Activated CD4-positive, alpha-beta T cell treated with anti-CD3 and anti-CD28 coated beads for 36 hours (primary cell): ENCODE data around the gene UBE2V1. TPM values are rescaled to one million over a fixed set of nuclear protein-coding genes. Genes with fewer than 3 reads are reported as not detected.
"Not testable (repeated sequence)": the region's sequence is repeated elsewhere in the genome, so short reads cannot be mapped to it uniquely, and the experiment has no call there.

Experiments used
- ATAC-seq: fragments of 200-7000 bp; cut with Tn5 transposase; one replicate; pipeline ENCODE4 v1.10.0; 2021; ENCODE audit warnings: mild to moderate bottlenecking, moderate library complexity
- CTCF ChIA-PET: fragments of 350-600 bp; sonication (Branson Sonifier 250); formaldehyde crosslinking; loops from one replicate; lab custom pipeline; 2021; ENCODE audit warnings: antibody characterized with exemption; lab: Charles Lee
- POLR2A ChIA-PET: fragments of 350-600 bp; sonication (Branson Sonifier 250); formaldehyde crosslinking; loops from one replicate; lab custom pipeline; 2021; ENCODE audit warnings: antibody characterized with exemption, inconsistent platforms; lab: Charles Lee
- DNase-seq: peaks from one replicate; pipeline ENCODE4 v3.0.0-alpha.2; 2020
- H3K27ac Mint-ChIP-seq: one replicate; pipeline ENCODE4 v1.8.0; 2021; ENCODE audit warnings: mixed read lengths
- H3K27me3 Mint-ChIP-seq: one replicate; pipeline ENCODE4 v1.8.0; 2021; ENCODE audit warnings: mixed read lengths
- H3K36me3 Mint-ChIP-seq: one replicate; pipeline ENCODE4 v1.8.0; 2021; ENCODE audit warnings: low read depth, mixed read lengths
- H3K4me1 Mint-ChIP-seq: one replicate; pipeline ENCODE4 v1.8.0; 2021; ENCODE audit warnings: mixed read lengths
- H3K4me3 Mint-ChIP-seq: one replicate; pipeline ENCODE4 v1.8.0; 2021; ENCODE audit warnings: mild to moderate bottlenecking, moderate library complexity, mixed read lengths
- H3K9me3 Mint-ChIP-seq: one replicate; pipeline ENCODE4 v1.8.0; 2021; ENCODE audit warnings: low read depth, mixed read lengths
- intact Hi-C, 2 experiments: fragments of 100-400 bp; cut with DNase I in 1 of 2; cut with micrococcal nuclease in 1 of 2; formaldehyde crosslinking; loops; one replicate each; pipeline versions ENCODE4 v1.14.2 to v1.15.1; 2022 to 2024; cut with DNase I, micrococcal nuclease
- total RNA-seq, 2 experiments: library from RNA; stranded (reverse); gene quantifications; one replicate each; pipeline ENCODE4 v1.2.3, GENCODE V29; 2021

The UBE2V1 gene
- total RNA-seq, 2 experiments from 2014 or later, result 177 to 265 TPM

DNA sequence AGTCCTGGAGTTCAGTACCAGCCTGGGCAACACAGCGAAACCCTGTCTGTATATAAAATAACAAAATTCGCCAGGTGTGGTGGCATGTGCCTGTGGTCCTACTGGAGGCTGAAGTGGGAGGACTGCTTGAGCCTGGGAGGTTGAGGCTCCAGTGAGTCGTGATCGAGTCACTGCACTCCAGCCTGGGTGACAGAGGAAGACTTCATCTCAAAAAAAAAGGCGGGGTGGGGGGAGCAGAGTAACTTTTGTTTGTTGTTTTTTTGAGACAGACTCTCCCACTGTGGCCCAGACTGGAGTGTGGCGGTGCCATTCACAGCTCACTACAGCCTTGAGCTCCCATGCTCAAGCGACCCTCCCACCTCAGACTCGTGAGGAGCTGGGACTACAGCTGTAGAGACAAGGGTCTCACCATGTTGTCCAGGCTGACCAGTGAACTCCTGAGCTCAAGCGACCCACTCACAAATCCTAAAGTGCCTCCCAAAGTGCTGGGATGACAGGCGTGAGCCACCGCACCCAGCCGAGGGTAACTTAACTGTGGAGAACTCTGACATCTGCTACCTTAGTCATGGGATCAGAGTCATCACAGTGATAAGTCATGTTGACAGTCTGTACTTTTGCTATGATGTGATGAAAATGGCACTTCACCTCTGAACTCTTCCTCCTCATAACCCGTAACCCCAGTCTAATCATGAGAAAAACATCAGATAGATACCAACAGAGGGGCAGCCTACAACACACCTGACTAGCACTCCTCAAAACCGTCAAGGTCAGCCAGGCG is 24.1 kb upstream of the UBE2V1 start:
- Mint-ChIP-seq H3K27ac (peak overlapping the region; percentile 75), H3K36me3 (peaks cover 24% of the 10 kb centered on the region), H3K27me3 (no peaks in the 10 kb centered on the region), H3K4me3 (no peak overlapping the region), H3K4me1 (peaks cover 15% of the 10 kb centered on the region), H3K9me3 (no peaks in the 10 kb centered on the region)
- DNase-seq (peak; percentile 57), ATAC-seq (peak; percentile 85)
- intact Hi-C loops, result no loop called here
- ChIA-PET POLR2A (no interaction called here), CTCF (interaction anchor here (0.5 to 1.0 kb wide), 2 partner anchors 10 to 67 kb away, joined by 3 to 4 read pairs; no protein-coding TSS in a partner anchor)

DNA sequence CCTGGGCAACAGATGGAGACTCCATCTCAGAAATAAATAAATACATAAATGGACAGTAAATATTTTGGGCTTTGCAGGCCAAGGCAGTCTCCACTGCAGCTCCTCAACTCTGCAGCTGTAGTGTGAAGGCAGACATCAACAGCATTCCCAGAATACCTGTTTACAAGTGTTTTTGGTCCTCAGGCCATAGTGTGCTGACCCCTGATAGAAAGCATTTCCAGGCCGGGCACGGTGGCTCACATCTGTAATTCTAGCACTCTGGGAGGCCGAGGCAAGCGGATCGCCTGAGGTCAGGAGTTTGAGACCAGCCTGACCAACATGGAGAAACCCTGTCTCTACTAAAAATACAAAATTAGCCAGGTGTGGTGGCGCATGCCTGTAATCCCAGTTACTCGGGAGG is 22.2 kb upstream of the UBE2V1 start:
- Mint-ChIP-seq H3K36me3 (peaks cover 18% of the 10 kb centered on the region), H3K4me1 (peaks cover 13% of the 10 kb centered on the region)
- CTCF ChIA-PET, result interaction anchor here (2.2 kb wide), 1 partner anchor 13 kb away, joined by 18 read pairs; no protein-coding TSS in a partner anchor
- ATAC-seq, DNase-seq, H3K9me3 Mint-ChIP-seq, H3K27me3 Mint-ChIP-seq, POLR2A ChIA-PET, intact Hi-C loops, H3K27ac Mint-ChIP-seq, H3K4me3 Mint-ChIP-seq: not testable (repeated sequence)

DNA sequence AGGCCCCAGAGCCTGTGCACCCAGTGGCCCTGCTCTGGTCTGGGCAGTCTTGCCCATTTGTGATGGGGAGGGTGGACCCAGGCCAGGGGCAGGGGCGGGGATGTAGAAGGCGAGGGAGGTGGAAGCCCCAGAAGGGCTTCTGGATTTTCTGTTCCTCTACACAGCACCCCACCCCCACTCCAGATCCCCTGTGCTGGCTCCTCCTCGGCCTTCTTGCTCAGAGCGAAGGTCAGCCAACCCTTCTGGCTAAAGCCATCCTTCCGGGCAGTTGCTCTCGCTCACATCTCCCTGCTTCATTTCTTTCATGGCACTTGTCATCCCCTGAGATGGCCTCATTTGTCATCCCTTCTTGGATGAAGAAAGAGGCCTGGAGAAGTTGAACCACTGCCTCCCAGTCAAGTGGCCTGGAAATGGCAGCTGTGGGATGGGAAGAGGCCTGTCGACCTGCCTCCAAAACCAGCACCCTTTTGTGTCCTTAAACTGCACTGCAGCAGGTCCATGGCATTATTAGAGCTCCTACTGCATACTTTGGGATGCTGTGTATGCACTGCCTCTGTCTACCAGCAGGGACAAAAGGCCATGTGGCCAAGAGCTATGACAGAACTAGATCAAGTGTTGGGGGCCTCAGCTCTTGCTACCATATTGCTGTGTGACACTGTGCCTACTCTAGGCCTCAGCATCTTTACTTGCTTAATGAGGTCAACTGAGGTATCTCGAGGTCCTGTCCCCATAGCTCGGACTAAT is 20.7 kb upstream of the UBE2V1 start:
- Mint-ChIP-seq H3K36me3 (peaks cover 23% of the 10 kb centered on the region), H3K27ac (no peak overlapping the region), H3K4me3 (no peak overlapping the region), H3K9me3 (no peaks in the 10 kb centered on the region), H3K27me3 (no peaks in the 10 kb centered on the region), H3K4me1 (peaks cover 13% of the 10 kb centered on the region)
- ChIA-PET CTCF (interaction anchor here (0.6 to 2.2 kb wide), 12 partner anchors 11 to 471 kb away, joined by 3 to 18 read pairs (median 4); partner anchors contain the start of gene PEDS1), POLR2A (no interaction called here)
- no peak for DNase-seq
- no peak for ATAC-seq
- intact Hi-C loops, result no loop called here

DNA sequence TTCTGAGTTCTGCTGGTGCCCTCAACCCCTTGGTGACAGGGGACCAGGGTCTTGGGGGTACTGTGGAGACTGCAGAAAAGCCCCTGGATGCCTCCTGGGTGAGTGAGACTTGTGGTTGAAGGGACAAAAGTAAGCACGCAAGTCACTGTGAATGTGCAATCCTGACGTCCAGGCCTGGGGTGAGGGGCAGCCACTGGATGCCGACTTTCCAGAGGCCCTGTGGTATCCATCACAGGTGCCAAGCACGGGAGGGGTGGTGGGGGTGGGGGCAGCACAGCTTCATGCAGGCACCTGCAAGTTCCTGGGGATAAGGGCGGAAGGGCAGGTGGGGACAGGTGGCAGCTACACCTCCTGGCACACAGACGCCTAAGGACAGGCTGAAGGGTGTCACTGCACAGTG is 20.1 kb upstream of the UBE2V1 start:
- POLR2A ChIA-PET, result no interaction called here
- H3K36me3 Mint-ChIP-seq, result peaks cover 28% of the 10 kb centered on the region
- CTCF ChIA-PET, result interaction anchor here (2.2 to 2.3 kb wide), 2 partner anchors 11 to 20 kb away, joined by 7 to 18 read pairs; partner anchors contain the start of gene PEDS1

DNA sequence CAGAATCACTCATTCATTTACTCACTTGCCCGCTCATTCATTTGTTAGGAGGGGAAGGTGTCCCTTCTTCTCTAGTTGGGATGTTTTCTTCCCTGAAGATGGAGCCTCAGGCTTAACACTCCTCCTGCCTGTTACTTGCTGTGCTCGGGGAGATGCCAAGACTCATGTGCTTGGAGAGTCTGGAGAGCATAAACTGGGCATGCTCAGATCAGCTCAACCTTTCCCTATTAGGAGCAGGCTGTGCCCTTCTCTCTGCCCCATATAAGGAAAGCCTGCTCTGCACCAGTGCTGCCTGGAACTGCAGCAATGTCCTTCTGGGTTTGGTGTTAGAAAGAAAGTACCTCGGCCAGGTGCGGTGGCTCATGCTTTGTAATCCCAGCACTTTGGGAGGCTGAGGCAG is 18.0 kb upstream of the UBE2V1 start:
- CTCF ChIA-PET, result interaction anchor here (0.6 to 2.3 kb wide), 3 partner anchors 10 to 320 kb away, joined by 4 to 9 read pairs (median 7); partner anchors contain the start of gene PEDS1
- POLR2A ChIA-PET, result no interaction called here
- Mint-ChIP-seq H3K27me3 (no peaks in the 10 kb centered on the region), H3K9me3 (no peaks in the 10 kb centered on the region), H3K27ac (no peak overlapping the region), H3K36me3 (peaks cover 31% of the 10 kb centered on the region), H3K4me1 (no peaks in the 10 kb centered on the region), H3K4me3 (no peak overlapping the region)
- DNase-seq (no peak), ATAC-seq (no peak)
- intact Hi-C loops, result no loop called here

More for the DNA sequence above, 20.1 kb upstream of the UBE2V1 start:
- H3K9me3 Mint-ChIP-seq, result no peaks in the 10 kb centered on the region
- no peaks in the 10 kb centered on the region for H3K27me3 Mint-ChIP-seq
- peaks cover 13% of the 10 kb centered on the region for H3K4me1 Mint-ChIP-seq
- intact Hi-C loops, result no loop called here
- DNase-seq, result no peak
- H3K27ac Mint-ChIP-seq, result no peak overlapping the region
- no peak overlapping the region for H3K4me3 Mint-ChIP-seq
- ATAC-seq, result no peak

DNA sequence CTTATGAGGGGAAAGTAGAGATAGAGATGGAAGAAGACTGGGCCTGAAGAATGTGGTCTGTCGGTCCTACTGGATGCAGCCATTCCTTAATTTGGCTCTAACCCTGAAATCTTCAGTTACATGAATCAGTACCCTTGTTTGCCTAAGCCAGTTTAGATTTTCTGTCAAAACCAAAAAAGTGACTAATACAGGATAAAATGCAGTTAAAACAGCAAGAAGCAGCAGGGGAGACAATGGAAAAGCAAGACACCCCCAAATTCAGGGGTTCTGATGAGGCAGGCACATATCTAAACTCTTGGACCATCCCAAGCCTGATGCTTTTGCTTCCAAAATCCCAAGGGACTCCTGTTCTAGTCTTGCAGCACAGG is 17.4 kb upstream of the UBE2V1 start:
- Mint-ChIP-seq H3K27ac (peak overlapping the region; percentile 4), H3K9me3 (no peaks in the 10 kb centered on the region), H3K27me3 (no peaks in the 10 kb centered on the region), H3K4me1 (no peaks in the 10 kb centered on the region), H3K4me3 (no peak overlapping the region), H3K36me3 (peaks cover 34% of the 10 kb centered on the region)
- ChIA-PET CTCF (interaction anchor here (0.6 kb wide), 1 partner anchor 320 kb away, joined by 4 read pairs; no protein-coding TSS in a partner anchor), POLR2A (no interaction called here)
- ATAC-seq (no peak), DNase-seq (no peak)
- intact Hi-C loops, result no loop called here

DNA sequence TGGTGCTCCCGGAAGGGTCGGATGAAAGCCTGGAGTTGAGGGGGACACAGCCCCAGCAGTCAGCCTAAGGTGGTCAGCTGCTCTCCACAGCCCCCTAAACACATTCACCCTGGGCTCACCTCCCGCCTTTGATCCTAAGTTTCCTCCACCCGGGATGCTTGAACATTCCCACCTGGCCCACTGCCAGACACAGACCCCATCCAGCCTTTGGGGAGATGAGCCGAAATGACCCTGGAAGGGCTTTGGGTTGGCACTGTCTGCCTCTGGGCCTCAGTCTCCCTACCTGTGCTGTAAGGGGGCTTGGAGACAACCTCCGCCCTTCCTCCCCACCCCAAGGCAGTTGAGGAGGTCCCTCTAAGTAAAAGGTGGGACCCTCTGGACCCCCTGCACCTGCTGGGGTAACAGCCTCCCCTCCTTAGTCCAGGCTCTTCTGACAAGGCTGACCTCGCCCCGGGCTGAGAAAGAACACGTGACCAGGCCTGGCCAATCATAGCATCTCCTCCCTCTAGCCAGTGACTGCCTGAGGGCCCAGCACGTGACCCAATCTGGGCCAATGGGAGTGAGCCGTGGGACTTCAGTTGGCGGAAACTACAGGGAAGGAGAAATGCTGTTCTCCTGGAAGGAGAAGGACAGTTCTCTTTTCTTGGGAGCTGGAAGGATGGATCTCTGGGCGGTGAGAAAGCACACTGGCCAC is 16.9 kb upstream of the UBE2V1 start:
- ChIA-PET POLR2A (no interaction called here), CTCF (interaction anchor here (0.6 kb wide), 1 partner anchor 321 kb away, joined by 4 read pairs; no protein-coding TSS in a partner anchor)
- H3K4me3 Mint-ChIP-seq, result no peak overlapping the region
- peak; percentile 36 for DNase-seq
- intact Hi-C loops, result no loop called here
- ATAC-seq, result peak; percentile 87
- no peaks in the 10 kb centered on the region for H3K27me3 Mint-ChIP-seq
- H3K27ac Mint-ChIP-seq, result peak overlapping the region; percentile 4
- peaks cover 40% of the 10 kb centered on the region for H3K36me3 Mint-ChIP-seq
- no peaks in the 10 kb centered on the region for H3K4me1 Mint-ChIP-seq
- no peaks in the 10 kb centered on the region for H3K9me3 Mint-ChIP-seq

DNA sequence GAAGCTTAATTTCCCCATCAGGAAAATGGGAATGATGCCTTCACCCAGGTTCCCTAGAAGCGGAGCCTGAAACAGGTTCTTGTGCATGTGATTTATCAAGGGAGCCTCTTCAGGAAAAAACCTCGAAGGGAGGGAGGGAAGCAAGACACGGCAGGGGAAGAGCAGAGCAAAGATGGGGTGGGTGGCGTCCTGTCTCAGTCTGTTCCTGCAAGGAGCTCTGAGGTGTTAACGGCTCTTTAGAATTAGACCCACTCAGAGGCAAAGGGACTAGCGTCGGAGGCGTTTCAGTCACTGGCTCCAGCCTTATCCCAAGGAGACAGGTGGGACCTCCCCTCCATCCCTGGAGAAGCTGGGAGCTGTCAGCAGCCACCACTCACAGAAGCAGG is 15.6 kb upstream of the UBE2V1 start:
- no peaks in the 10 kb centered on the region for H3K9me3 Mint-ChIP-seq
- ChIA-PET CTCF (interaction anchor here (0.7 to 1.2 kb wide), 3 partner anchors 13 to 385 kb away, joined by 3 to 4 read pairs (median 4); no protein-coding TSS in a partner anchor), POLR2A (interaction anchor here (0.7 kb wide), 1 partner anchor 25 kb away, joined by 3 read pairs; the partner anchor contains the start of gene PEDS1)
- H3K36me3 Mint-ChIP-seq, result peaks cover 46% of the 10 kb centered on the region
- H3K27me3 Mint-ChIP-seq, result no peaks in the 10 kb centered on the region
- no peaks in the 10 kb centered on the region for H3K4me1 Mint-ChIP-seq
- ATAC-seq (no peak), DNase-seq (no peak)
- no peak overlapping the region for H3K27ac Mint-ChIP-seq
- intact Hi-C loops, result no loop called here
- H3K4me3 Mint-ChIP-seq, result no peak overlapping the region

DNA sequence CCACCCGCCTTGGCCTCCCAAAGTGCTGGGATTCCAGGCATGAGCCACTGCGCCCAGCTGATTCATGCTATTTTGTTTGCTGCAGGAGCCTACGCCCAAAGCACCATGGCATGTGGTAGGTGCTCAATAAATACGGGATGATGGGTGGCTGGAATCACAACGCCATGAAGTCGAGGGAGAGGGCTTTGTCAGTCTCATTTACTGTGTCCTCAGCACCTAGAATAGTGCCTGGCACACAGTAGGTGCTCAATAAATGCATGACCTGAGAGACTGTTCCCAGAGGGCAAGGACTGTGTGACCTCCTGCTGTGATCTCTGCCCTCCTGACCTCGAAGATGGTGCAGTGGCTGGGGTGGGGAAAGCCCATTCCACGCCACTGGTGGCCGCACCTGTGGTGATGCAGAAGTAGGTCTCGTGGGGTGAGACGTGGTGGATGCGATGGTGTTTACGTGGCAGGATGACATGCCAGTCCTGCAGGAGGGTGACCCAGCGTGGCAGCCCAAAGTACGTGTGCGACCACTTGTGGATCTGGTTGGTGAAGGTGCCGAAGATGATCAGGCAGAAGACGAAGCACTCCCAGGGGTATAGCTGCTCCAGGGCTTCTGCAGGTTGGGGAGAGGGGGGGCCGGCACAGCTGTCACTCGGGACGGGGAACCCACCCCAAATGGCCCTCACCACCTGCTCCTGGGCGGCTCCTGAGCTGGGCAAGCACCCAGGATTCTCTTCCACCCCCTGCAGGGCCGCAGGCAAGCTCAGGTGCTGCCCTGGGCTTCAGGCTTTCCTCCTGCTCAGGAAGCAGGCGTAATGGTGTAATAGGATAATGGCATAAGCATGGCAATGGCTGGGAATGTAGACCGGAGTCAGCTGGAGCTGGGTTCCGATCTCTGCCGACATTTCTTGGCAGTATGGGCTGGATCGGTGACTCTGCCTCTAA is 14.9 kb upstream of the UBE2V1 start:
- ATAC-seq (no peak), DNase-seq (no peak)
- Mint-ChIP-seq H3K36me3 (peaks cover 47% of the 10 kb centered on the region), H3K9me3 (no peaks in the 10 kb centered on the region), H3K27ac (no peak overlapping the region), H3K4me3 (no peak overlapping the region), H3K4me1 (no peaks in the 10 kb centered on the region), H3K27me3 (no peaks in the 10 kb centered on the region)
- intact Hi-C loops, result no loop called here
- ChIA-PET CTCF (interaction anchor here (0.7 to 2.0 kb wide), 5 partner anchors 10 to 385 kb away, joined by 3 to 5 read pairs (median 4); no protein-coding TSS in a partner anchor), POLR2A (interaction anchor here (0.6 to 0.7 kb wide), 2 partner anchors 25 to 57 kb away, joined by 3 read pairs; partner anchors contain the start of gene PEDS1)

DNA sequence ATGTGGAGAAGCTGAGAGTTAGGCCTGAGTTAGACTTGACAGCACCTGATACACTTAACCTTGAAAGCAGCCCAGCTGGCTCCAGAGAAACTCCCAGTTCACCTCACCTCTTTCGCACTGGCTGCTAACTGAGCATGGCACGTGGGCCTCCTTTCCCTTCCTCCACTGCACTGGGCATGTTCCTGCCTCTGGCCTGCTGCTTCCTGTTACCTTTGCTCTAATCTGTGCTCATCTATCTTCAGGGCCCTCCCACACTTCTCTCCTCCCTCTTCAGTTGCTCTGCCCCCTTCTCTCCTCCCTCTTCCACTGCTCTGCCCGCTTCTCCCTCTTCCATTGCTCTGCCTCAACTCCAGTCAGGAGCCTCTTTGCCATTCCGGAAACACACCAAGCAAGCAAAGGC is 13.7 kb upstream of the UBE2V1 start:
- no peak overlapping the region for H3K4me3 Mint-ChIP-seq
- no peaks in the 10 kb centered on the region for H3K9me3 Mint-ChIP-seq
- intact Hi-C loops, result no loop called here
- H3K27ac Mint-ChIP-seq, result no peak overlapping the region
- ChIA-PET POLR2A (no interaction called here), CTCF (interaction anchor here (2.0 kb wide), 1 partner anchor 43 kb away, joined by 5 read pairs; no protein-coding TSS in a partner anchor)
- H3K27me3 Mint-ChIP-seq, result no peaks in the 10 kb centered on the region
- DNase-seq (no peak), ATAC-seq (no peak)
- no peaks in the 10 kb centered on the region for H3K4me1 Mint-ChIP-seq
- peaks cover 47% of the 10 kb centered on the region for H3K36me3 Mint-ChIP-seq
